Measurements from ENCODE around the gene SPACDR.
"Not testable (repeated sequence)": the region's sequence is repeated elsewhere in the genome, so short reads cannot be mapped to it uniquely, and the experiment has no call there.

Gene SPACDR

GRCh38 chr7:100464210-100464660 is at the start of gene SPACDR:
Gene SPACDR, minus strand, starts transcription at chr7:100464260. Its CDS starts 235 bp downstream, at chr7:100464025.
- Histone ChIP-seq H3K27me3 (ENCODE audit: control insufficient read depth, insufficient read depth, low read length) (no peaks in the 10 kb centered on the region), H3K36me3 (ENCODE audit: control insufficient read depth, low read depth, low read length) (no peaks in the 10 kb centered on the region), H3K4me1 (ENCODE audit: control insufficient read depth, low read depth, low read length) (no peaks in the 10 kb centered on the region), H3K27ac (ENCODE audit: low read length) (no peak within 1 kb of the TSS), H3K9ac (ENCODE audit: low read length) (no peak within 1 kb of the TSS), H3K4me3 (ENCODE audit: low read length) (no peak within 1 kb of the TSS), H3K9me3 (ENCODE audit: control insufficient read depth, low read depth, low read length) (no peaks in the 10 kb centered on the region)

GRCh38 chr7:100513212-100513810 is 49.3 kb upstream of the SPACDR start:
- Histone ChIP-seq H3K36me3 (ENCODE audit: control insufficient read depth, low read depth, low read length) (no peaks in the 10 kb centered on the region), H3K4me3 (ENCODE audit: low read length) (no peak overlapping the region), H3K27ac (ENCODE audit: low read length) (no peak overlapping the region), H3K9me3 (ENCODE audit: control insufficient read depth, low read depth, low read length) (no peaks in the 10 kb centered on the region), H3K27me3 (ENCODE audit: control insufficient read depth, insufficient read depth, low read length) (no peaks in the 10 kb centered on the region), H3K9ac (ENCODE audit: low read length) (no peak overlapping the region), H3K4me1 (ENCODE audit: control insufficient read depth, low read depth, low read length) (no peaks in the 10 kb centered on the region)

- Histone ChIP-seq H3K4me1 (ENCODE audit: control insufficient read depth, low read depth, low read length) (no peaks in the 10 kb centered on the region), H3K4me3 (ENCODE audit: low read length) (no peak overlapping the region), H3K9me3 (ENCODE audit: control insufficient read depth, low read depth, low read length) (no peaks in the 10 kb centered on the region), H3K36me3 (ENCODE audit: control insufficient read depth, low read depth, low read length) (no peaks in the 10 kb centered on the region), H3K27ac (ENCODE audit: low read length) (no peak overlapping the region), H3K9ac (ENCODE audit: low read length) (no peak overlapping the region), H3K27me3 (ENCODE audit: control insufficient read depth, insufficient read depth, low read length) (no peaks in the 10 kb centered on the region)
Observed at GRCh38 chr7:100510437-100511239, 46.6 kb upstream of the SPACDR start.

GRCh38 chr7:100509231-100509630 is 45.2 kb upstream of the SPACDR start:
- H3K9ac ChIP-seq (ENCODE audit: low read length): no peak overlapping the region
- H3K9me3 ChIP-seq (ENCODE audit: control insufficient read depth, low read depth, low read length): no peaks in the 10 kb centered on the region
- no peaks in the 10 kb centered on the region for H3K27me3 ChIP-seq (ENCODE audit: control insufficient read depth, insufficient read depth, low read length)
- H3K27ac ChIP-seq (ENCODE audit: low read length): no peak overlapping the region
- no peaks in the 10 kb centered on the region for H3K4me1 ChIP-seq (ENCODE audit: control insufficient read depth, low read depth, low read length)
- no peaks in the 10 kb centered on the region for H3K36me3 ChIP-seq (ENCODE audit: control insufficient read depth, low read depth, low read length)
- H3K4me3 ChIP-seq (ENCODE audit: low read length): no peak overlapping the region

GRCh38 chr7:100506356-100506923 is 42.4 kb upstream of the SPACDR start:
- no peaks in the 10 kb centered on the region for H3K36me3 ChIP-seq (ENCODE audit: control insufficient read depth, low read depth, low read length)
- H3K4me1 ChIP-seq (ENCODE audit: control insufficient read depth, low read depth, low read length): no peaks in the 10 kb centered on the region
- no peak overlapping the region for H3K4me3 ChIP-seq (ENCODE audit: low read length)
- no peaks in the 10 kb centered on the region for H3K9me3 ChIP-seq (ENCODE audit: control insufficient read depth, low read depth, low read length)
- no peaks in the 10 kb centered on the region for H3K27me3 ChIP-seq (ENCODE audit: control insufficient read depth, insufficient read depth, low read length)
- no peak overlapping the region for H3K27ac ChIP-seq (ENCODE audit: low read length)
- no peak overlapping the region for H3K9ac ChIP-seq (ENCODE audit: low read length)

- Histone ChIP-seq H3K9me3 (ENCODE audit: control insufficient read depth, low read depth, low read length) (no peaks in the 10 kb centered on the region), H3K27me3 (ENCODE audit: control insufficient read depth, insufficient read depth, low read length) (no peaks in the 10 kb centered on the region), H3K9ac (ENCODE audit: low read length) (no peak overlapping the region), H3K4me3 (ENCODE audit: low read length) (no peak overlapping the region), H3K36me3 (ENCODE audit: control insufficient read depth, low read depth, low read length) (no peaks in the 10 kb centered on the region), H3K4me1 (ENCODE audit: control insufficient read depth, low read depth, low read length) (no peaks in the 10 kb centered on the region), H3K27ac (ENCODE audit: low read length) (no peak overlapping the region)
Observed at GRCh38 chr7:100504887-100505611, 41.0 kb upstream of the SPACDR start.

GRCh38 chr7:100504031-100504430 is 40.0 kb upstream of the SPACDR start:
- not testable (repeated sequence) for H3K27ac ChIP-seq (ENCODE audit: low read length); H3K36me3 ChIP-seq (ENCODE audit: control insufficient read depth, low read depth, low read length); H3K9me3 ChIP-seq (ENCODE audit: control insufficient read depth, low read depth, low read length); H3K27me3 ChIP-seq (ENCODE audit: control insufficient read depth, insufficient read depth, low read length); H3K9ac ChIP-seq (ENCODE audit: low read length); H3K4me1 ChIP-seq (ENCODE audit: control insufficient read depth, low read depth, low read length); H3K4me3 ChIP-seq (ENCODE audit: low read length)

GRCh38 chr7:100500743-100501142 is 36.7 kb upstream of the SPACDR start:
- not testable (repeated sequence) for H3K4me1 ChIP-seq (ENCODE audit: control insufficient read depth, low read depth, low read length); H3K4me3 ChIP-seq (ENCODE audit: low read length); H3K9ac ChIP-seq (ENCODE audit: low read length); H3K27me3 ChIP-seq (ENCODE audit: control insufficient read depth, insufficient read depth, low read length); H3K9me3 ChIP-seq (ENCODE audit: control insufficient read depth, low read depth, low read length); H3K36me3 ChIP-seq (ENCODE audit: control insufficient read depth, low read depth, low read length); H3K27ac ChIP-seq (ENCODE audit: low read length)

- Histone ChIP-seq H3K4me1 (ENCODE audit: control insufficient read depth, low read depth, low read length) (no peaks in the 10 kb centered on the region), H3K9me3 (ENCODE audit: control insufficient read depth, low read depth, low read length) (no peaks in the 10 kb centered on the region), H3K27me3 (ENCODE audit: control insufficient read depth, insufficient read depth, low read length) (peaks cover 11% of the 10 kb centered on the region), H3K4me3 (ENCODE audit: low read length) (no peak overlapping the region), H3K27ac (ENCODE audit: low read length) (no peak overlapping the region), H3K9ac (ENCODE audit: low read length) (no peak overlapping the region), H3K36me3 (ENCODE audit: control insufficient read depth, low read depth, low read length) (no peaks in the 10 kb centered on the region)
Observed at GRCh38 chr7:100496509-100496908, 32.4 kb upstream of the SPACDR start.

- Histone ChIP-seq H3K36me3 (ENCODE audit: control insufficient read depth, low read depth, low read length) (no peaks in the 10 kb centered on the region), H3K4me3 (ENCODE audit: low read length) (peak overlapping the region; percentile 55), H3K9me3 (ENCODE audit: control insufficient read depth, low read depth, low read length) (no peaks in the 10 kb centered on the region), H3K4me1 (ENCODE audit: control insufficient read depth, low read depth, low read length) (peaks cover 7% of the 10 kb centered on the region), H3K27ac (ENCODE audit: low read length) (no peak overlapping the region), H3K9ac (ENCODE audit: low read length) (no peak overlapping the region), H3K27me3 (ENCODE audit: control insufficient read depth, insufficient read depth, low read length) (peaks cover 11% of the 10 kb centered on the region)
Observed at GRCh38 chr7:100493476-100494264, 29.6 kb upstream of the SPACDR start.

Measured in iPS-18a (cell line).